GM12878 (cell line): Measurements from ENCODE around the gene CLDN9. TPM values are rescaled to one million over a fixed set of nuclear protein-coding genes. Genes with fewer than 3 reads are reported as not detected.
A peak's percentile ranks its signal among the peaks of the same experiment; 100 is the strongest.

Experiments
- BRCA1 ChIP-seq: IDR thresholded peaks from 2 replicates; pipeline ENCODE4 v1.6.1; 2011; ENCODE audit warnings: low read depth, low read length, improper control_type of control experiment
- CBX3 ChIP-seq: fragments of 200-600 bp; sonication (generic); IDR thresholded peaks from 2 replicates; pipeline ENCODE4 v1.6.1; 2016; ENCODE audit warnings: low read depth, borderline replicate concordance
- E2F4 ChIP-seq: IDR thresholded peaks from 2 replicates; pipeline ENCODE4 v1.6.1; 2012; ENCODE audit warnings: low read depth, low read length, improper control_type of control experiment
- EP300 ChIP-seq, 2 experiments: fragments of 150-350 bp in 1 of 2; IDR thresholded peaks; 2 replicates each; pipeline ENCODE4 v1.6.1; 2011 to 2012; ENCODE audit warnings: low read depth in 2 of 2, low read length in 2 of 2, borderline replicate concordance in 1 of 2, improper control_type of control experiment in 1 of 2, inconsistent platforms in 1 of 2; ENCODE audit not compliant: control insufficient read depth in 1 of 2
- KDM1A ChIP-seq: fragments of 200-600 bp; sonication (generic); IDR thresholded peaks from 2 replicates; pipeline ENCODE4 v1.6.1; 2016; ENCODE audit warnings: borderline replicate concordance
- MAX ChIP-seq: IDR thresholded peaks from 2 replicates; pipeline ENCODE4 v1.6.1; 2012; ENCODE audit warnings: low read depth, low read length, improper control_type of control experiment
- MTA3 ChIP-seq: IDR thresholded peaks from 2 replicates; pipeline ENCODE4 v1.6.1; 2012; ENCODE audit warnings: low read length, inconsistent platforms, borderline replicate concordance
- NFYA ChIP-seq: IDR thresholded peaks from 2 replicates; pipeline ENCODE4 v1.6.1; 2011; ENCODE audit warnings: low read depth, mild to moderate bottlenecking, low read length, improper control_type of control experiment, borderline replicate concordance
- NR2C1 ChIP-seq: fragments of 450-650 bp; IDR thresholded peaks from 2 replicates; pipeline ENCODE4 v1.6.1; 2017; ENCODE audit warnings: antibody characterized with exemption, mild to moderate bottlenecking, moderate library complexity
- PML ChIP-seq: IDR thresholded peaks from 2 replicates; pipeline ENCODE4 v1.6.1; 2012; ENCODE audit warnings: low read length, inconsistent platforms
- RB1 ChIP-seq: fragments of 450-650 bp; formaldehyde crosslinking; IDR thresholded peaks from 2 replicates; pipeline ENCODE4 v1.6.1; 2017; ENCODE audit warnings: mild to moderate bottlenecking, borderline replicate concordance
- RBBP5 ChIP-seq: fragments of 200-600 bp; sonication (generic); conservative IDR thresholded peaks from 2 replicates; pipeline ENCODE4 v1.6.1; 2016
- RELB ChIP-seq: fragments of 450-650 bp; IDR thresholded peaks from 2 replicates; pipeline ENCODE4 v1.6.1; 2017; ENCODE audit warnings: low read depth, mild to moderate bottlenecking, moderate library complexity
- SIN3A ChIP-seq: IDR thresholded peaks from 2 replicates; pipeline ENCODE4 v1.6.1; 2012; ENCODE audit warnings: low read depth, low read length, improper control_type of control experiment
- SIX5 ChIP-seq: IDR thresholded peaks from 2 replicates; pipeline ENCODE4 v1.6.1; 2011; ENCODE audit warnings: mild to moderate bottlenecking, low read depth, low read length, moderate library complexity; ENCODE audit not compliant: severe bottlenecking
- SMAD5 ChIP-seq: IDR thresholded peaks from 2 replicates; pipeline ENCODE4 v1.6.1; 2016; ENCODE audit warnings: antibody characterized with exemption, low read depth
- SP1 ChIP-seq: IDR thresholded peaks from one replicate; pipeline ENCODE4 v1.6.1; 2011; ENCODE audit warnings: low read depth, low read length
- SPI1 ChIP-seq: IDR thresholded peaks from 2 replicates; pipeline ENCODE4 v1.6.1; 2011; ENCODE audit warnings: low read depth, mild to moderate bottlenecking, low read length, moderate library complexity, borderline replicate concordance; ENCODE audit not compliant: insufficient read depth
- STAT3 ChIP-seq: IDR thresholded peaks from 2 replicates; pipeline ENCODE4 v1.6.1; 2011; ENCODE audit warnings: low read depth, low read length, improper control_type of control experiment
- TCF3 ChIP-seq: IDR thresholded peaks from 2 replicates; pipeline ENCODE4 v1.6.1; 2012; ENCODE audit warnings: low read depth, mild to moderate bottlenecking, low read length, borderline replicate concordance; ENCODE audit not compliant: insufficient read depth
- ZNF217 ChIP-seq: fragments of 450-650 bp; IDR thresholded peaks from 2 replicates; pipeline ENCODE4 v1.6.1; 2017; ENCODE audit warnings: antibody characterized with exemption, mild to moderate bottlenecking
- ZSCAN29 ChIP-seq: fragments of 450-650 bp; IDR thresholded peaks from 2 replicates; pipeline ENCODE4 v1.6.1; 2017; ENCODE audit warnings: mild to moderate bottlenecking, moderate library complexity
- polyA plus RNA-seq, 11 experiments: library from polyadenylated mRNA; depleted of rRNA in 4 of 11; unstranded in 6 of 11; stranded (reverse) in 5 of 11; fragments of >200 nt; fragmentation: Nextera tagmentation in 4 of 11; fragmentation: Illumina TruSeq in 1 of 11; extraction: Ambion mirVana in 4 of 11; extraction: Trizol in 1 of 11; gene quantifications; 1 replicate in 1 of 11; 2 replicates in 10 of 11; pipeline versions ENCODE4 v1.2.1 to v1.2.3, GENCODE V29; 2011 to 2016; ENCODE audit warnings: inconsistent platforms in 2 of 11, missing spikeins in 2 of 11, low read depth in 1 of 11
- total RNA-seq, 4 experiments: library from RNA; depleted of rRNA in 3 of 4; stranded (reverse); fragments of >200 nt in 3 of 4; fragmentation: Illumina TruSeq in 1 of 4; extraction: Trizol in 1 of 4; gene quantifications; 2 replicates each; pipeline versions ENCODE4 v1.2.1 to v1.2.3, GENCODE V29; 2013 to 2021
- TF ChIP-seq, protein P1 (sequence below): fragments of 450-650 bp; conservative IDR thresholded peaks from 2 replicates; pipeline ENCODE4 v1.6.1; 2017; ENCODE audit warnings: mild to moderate bottlenecking, moderate library complexity
- TF ChIP-seq, protein P2 (sequence below): fragments of 450-650 bp; IDR thresholded peaks from 2 replicates; pipeline ENCODE4 v1.6.1; 2016; ENCODE audit warnings: mild to moderate bottlenecking

Gene CLDN9
- total and polyA plus RNA-seq, 10 of the 15 experiments (the other 5 are each of a cell fraction or from before 2014, with no cell fraction given), result not detected

GRCh38 chr16:3023669-3024478, 11.2 kb downstream of the CLDN9 start, which contains the start of the genes HCFC1R1 and THOC6 (continued):
- TF ChIP-seq, protein P1, sequence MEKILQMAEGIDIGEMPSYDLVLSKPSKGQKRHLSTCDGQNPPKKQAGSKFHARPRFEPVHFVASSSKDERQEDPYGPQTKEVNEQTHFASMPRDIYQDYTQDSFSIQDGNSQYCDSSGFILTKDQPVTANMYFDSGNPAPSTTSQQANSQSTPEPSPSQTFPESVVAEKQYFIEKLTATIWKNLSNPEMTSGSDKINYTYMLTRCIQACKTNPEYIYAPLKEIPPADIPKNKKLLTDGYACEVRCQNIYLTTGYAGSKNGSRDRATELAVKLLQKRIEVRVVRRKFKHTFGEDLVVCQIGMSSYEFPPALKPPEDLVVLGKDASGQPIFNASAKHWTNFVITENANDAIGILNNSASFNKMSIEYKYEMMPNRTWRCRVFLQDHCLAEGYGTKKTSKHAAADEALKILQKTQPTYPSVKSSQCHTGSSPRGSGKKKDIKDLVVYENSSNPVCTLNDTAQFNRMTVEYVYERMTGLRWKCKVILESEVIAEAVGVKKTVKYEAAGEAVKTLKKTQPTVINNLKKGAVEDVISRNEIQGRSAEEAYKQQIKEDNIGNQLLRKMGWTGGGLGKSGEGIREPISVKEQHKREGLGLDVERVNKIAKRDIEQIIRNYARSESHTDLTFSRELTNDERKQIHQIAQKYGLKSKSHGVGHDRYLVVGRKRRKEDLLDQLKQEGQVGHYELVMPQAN, result peak; percentile 71; the same call in 1 of the 2 replicates
- TF ChIP-seq, protein P2, sequence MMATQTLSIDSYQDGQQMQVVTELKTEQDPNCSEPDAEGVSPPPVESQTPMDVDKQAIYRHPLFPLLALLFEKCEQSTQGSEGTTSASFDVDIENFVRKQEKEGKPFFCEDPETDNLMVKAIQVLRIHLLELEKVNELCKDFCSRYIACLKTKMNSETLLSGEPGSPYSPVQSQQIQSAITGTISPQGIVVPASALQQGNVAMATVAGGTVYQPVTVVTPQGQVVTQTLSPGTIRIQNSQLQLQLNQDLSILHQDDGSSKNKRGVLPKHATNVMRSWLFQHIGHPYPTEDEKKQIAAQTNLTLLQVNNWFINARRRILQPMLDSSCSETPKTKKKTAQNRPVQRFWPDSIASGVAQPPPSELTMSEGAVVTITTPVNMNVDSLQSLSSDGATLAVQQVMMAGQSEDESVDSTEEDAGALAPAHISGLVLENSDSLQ, result peak; percentile 53; the same call in 1 of the 2 replicates
- no peak for TF ChIP-seq MTA3
- TF ChIP-seq ZSCAN29, result no peak
- peak; percentile 88 for TF ChIP-seq RB1
- no peak for TF ChIP-seq SP1
- no peak for TF ChIP-seq NFYA
- no peak for TF ChIP-seq EP300 (IDR thresholded peaks at IDR 0.05; ENCODE audit: borderline replicate concordance in 1 of 2, control insufficient read depth in 1 of 2, low read depth in 2 of 2, low read length in 2 of 2)
- TF ChIP-seq SPI1, result peak; percentile 61; the same call in 1 of the 2 replicates
- no peak for TF ChIP-seq RBBP5
- no peak for TF ChIP-seq ZNF217
- TF ChIP-seq SMAD5, result peak; percentile 26; the same call in 1 of the 2 replicates
- peak; percentile 70; the same call in 1 of the 2 replicates for TF ChIP-seq PML
- peak; percentile 83 for TF ChIP-seq SIN3A
- TF ChIP-seq TCF3, result 0 out of 2 replicates have a peak, but pooled peaks have one; percentile 21
- no peak for TF ChIP-seq E2F4
- no peak for TF ChIP-seq CBX3
- no peak for TF ChIP-seq STAT3
- no peak for TF ChIP-seq KDM1A
- peak; percentile 84 for TF ChIP-seq NR2C1
- peak; percentile 79 for TF ChIP-seq MAX
- peak; percentile 96 for TF ChIP-seq SIX5
- no peak for TF ChIP-seq BRCA1
- TF ChIP-seq RELB, result peak; percentile 72; the same call in 1 of the 2 replicates
